Fibroblast of mammary gland (primary cell): ENCODE measurements around the gene CCDC126.
A peak's percentile ranks its signal among the peaks of the same experiment; 100 is the strongest.

Experiments
- DNase-seq: peaks from one replicate; pipeline ENCODE4 v3.0.0-alpha.2; 2010; ENCODE audit warnings: low read depth
- H3K4me3 ChIP-seq: 2 replicates; pipeline ENCODE4 v1.5.1; 2011; ENCODE audit warnings: low read depth, mild to moderate bottlenecking, low read length, moderate library complexity; ENCODE audit not compliant: control insufficient read depth
- CTCF ChIP-seq: conservative IDR thresholded peaks from 2 replicates; pipeline ENCODE4 v1.5.1; 2011; ENCODE audit warnings: low read depth, low read length, inconsistent platforms; ENCODE audit not compliant: control insufficient read depth, insufficient read depth

Gene CCDC126

GRCh38 chr7:23604296-23604640 is 7.1 kb downstream of the CCDC126 start:
- peak; percentile 9 for DNase-seq
- no peak overlapping the region for H3K4me3 ChIP-seq
- TF ChIP-seq CTCF: no peak

GRCh38 chr7:23607130-23607529 is 9.9 kb downstream of the CCDC126 start:
- TF ChIP-seq CTCF: no peak
- no peak for DNase-seq
- H3K4me3 ChIP-seq: no peak overlapping the region

- no peak overlapping the region for H3K4me3 ChIP-seq
- TF ChIP-seq CTCF: no peak
- DNase-seq: no peak
Observed at GRCh38 chr7:23607866-23608265, 10.7 kb downstream of the CCDC126 start.

GRCh38 chr7:23615331-23615730 is 18.1 kb downstream of the CCDC126 start:
- no peak for DNase-seq
- TF ChIP-seq CTCF: no peak
- H3K4me3 ChIP-seq: no peak overlapping the region

GRCh38 chr7:23616593-23616992 is 19.4 kb downstream of the CCDC126 start:
- H3K4me3 ChIP-seq: no peak overlapping the region
- no peak for TF ChIP-seq CTCF
- no peak for DNase-seq

- DNase-seq: no peak
- no peak for TF ChIP-seq CTCF
- H3K4me3 ChIP-seq: no peak overlapping the region
Observed at GRCh38 chr7:23617482-23617881, 20.3 kb downstream of the CCDC126 start.

- no peak for TF ChIP-seq CTCF
- no peak overlapping the region for H3K4me3 ChIP-seq
- DNase-seq: peak; percentile 34
Observed at GRCh38 chr7:23618241-23618640, 21.1 kb downstream of the CCDC126 start.
